ENCODE results near the gene RBM17.

GRCh38 chr10:6068422-6068821 lies 20.4 kb upstream of the RBM17 start:
- TF ChIP-seq SUZ12 (IDR thresholded peaks at IDR 0.05; ENCODE audit: extremely low read depth, insufficient read depth, insufficient read length) (no peak), YY1 (IDR thresholded peaks at IDR 0.05; ENCODE audit: insufficient read depth, insufficient read length) (no peak)

All from NT2/D1 (cell line).